K562 (cell line): Measurements from ENCODE around the gene PHKG2. TPM values are rescaled to one million over a fixed set of nuclear protein-coding genes. Genes with fewer than 3 reads are reported as not detected.

Source experiments
- ATAC-seq: fragments of 200-7000 bp; cut with Tn5 transposase; 3 replicates; pipeline ENCODE4 v1.9.1; 2020; ENCODE audit warnings: moderate library complexity
- BruUV-seq: library from RNA; stranded (reverse); fragments of 400-500 nt; replicated peaks from 2 replicates; lab custom pipeline; 2021; lab: Mats Ljungman, UMichigan
- CTCF ChIA-PET: fragments of 300-600 bp; formaldehyde crosslinking; extraction: SDS; loops from one replicate; lab custom pipeline; 2021; ENCODE audit warnings: low intra/inter-chr PET ratio; lab: Yijun Ruan, JAX
- POLR2A ChIA-PET: fragments of 300-600, 350-650 bp; sonication (Branson Sonifier 250); formaldehyde crosslinking; extraction: SDS; loops from one replicate; lab custom pipeline; 2021; ENCODE audit warnings: antibody characterized with exemption, inconsistent platforms; lab: Yijun Ruan, JAX
- DNase-seq, 4 experiments: peaks; one replicate each; pipeline versions ENCODE4 v3.0.0 to v3.0.0-alpha.2; 2011 to 2018; ENCODE audit warnings: low spot score in 3 of 4, mixed read lengths in 3 of 4; ENCODE audit errors: extremely low read depth in 1 of 4
- FAIRE-seq: peaks from 2 replicates; lab custom pipeline; 2011; peaks lifted over from hg19 to GRCh38; lab: Jason Lieb, UNC
- H2AFZ ChIP-seq: 2 replicates; pipeline ENCODE4 v1.6.0; 2011; ENCODE audit warnings: low read depth, low read length, control low read depth, inconsistent platforms
- H3K27ac ChIP-seq: fragments of 200-600 bp; 3 replicates; pipeline ENCODE4 v1.8.0; 2011; ENCODE audit warnings: low read depth, mild to moderate bottlenecking, control low read depth, inconsistent platforms, low read length, moderate library complexity, mixed read lengths; ENCODE audit errors: extremely low read depth
- H3K27me3 ChIP-seq, 2 experiments: fragments of 300-600 bp in 1 of 2; 2 replicates in 1 of 2; 3 replicates in 1 of 2; pipeline versions ENCODE4 v1.6.0 to v1.8.0; 2011; ENCODE audit warnings: inconsistent platforms in 2 of 2, low read length in 2 of 2, mild to moderate bottlenecking in 1 of 2, mixed read lengths in 1 of 2, moderate library complexity in 1 of 2; ENCODE audit not compliant: control insufficient read depth in 2 of 2, insufficient read depth in 2 of 2
- H3K36me3 ChIP-seq: fragments of 300-600 bp; 3 replicates; pipeline ENCODE4 v1.8.0; 2011; ENCODE audit warnings: mild to moderate bottlenecking, low read length, inconsistent platforms; ENCODE audit not compliant: control insufficient read depth, insufficient read depth
- H3K4me1 ChIP-seq, 2 experiments: fragments of 200-600 bp in 1 of 2; replicated peaks in 1 of 2; 2 replicates in 1 of 2; 3 replicates in 1 of 2; pipeline versions ENCODE4 v1.5.1 to v1.8.0; 2011; ENCODE audit warnings: inconsistent platforms in 2 of 2, low read length in 2 of 2, mild to moderate bottlenecking in 1 of 2, mixed read lengths in 1 of 2, moderate library complexity in 1 of 2; ENCODE audit not compliant: control insufficient read depth in 2 of 2, insufficient read depth in 2 of 2
- H3K4me2 ChIP-seq: 2 replicates; pipeline ENCODE4 v1.6.1; 2011; ENCODE audit warnings: low read length, control low read depth, inconsistent platforms, mixed read lengths; ENCODE audit not compliant: insufficient read depth
- H3K4me3 ChIP-seq: fragments of 200-600 bp; sonication (generic), shearing (Covaris generic); 2 replicates; pipeline ENCODE4 v1.5.1; 2016; ENCODE audit warnings: control low read depth, inconsistent platforms
- H3K79me2 ChIP-seq: fragments of 200-600 bp; 3 replicates; pipeline ENCODE4 v1.8.0; 2011; ENCODE audit warnings: low read length, inconsistent platforms; ENCODE audit not compliant: control insufficient read depth, insufficient read depth
- H3K9ac ChIP-seq, 2 experiments: 2 replicates each; pipeline versions ENCODE4 v1.6.0 to v1.6.1; 2011; ENCODE audit warnings: low read depth in 2 of 2, low read length in 2 of 2, control low read depth in 1 of 2, inconsistent platforms in 1 of 2, mild to moderate bottlenecking in 1 of 2, mixed read lengths in 1 of 2; ENCODE audit not compliant: insufficient read depth in 1 of 2
- H3K9me1 ChIP-seq: one replicate; pipeline ENCODE4 v1.6.0; 2011; ENCODE audit warnings: inconsistent platforms, mild to moderate bottlenecking, low read length, moderate library complexity; ENCODE audit not compliant: control insufficient read depth, insufficient read depth
- H3K9me3 ChIP-seq: replicated peaks from 2 replicates; pipeline ENCODE4 v1.5.1; 2011; ENCODE audit warnings: low read depth, low read length, inconsistent platforms; ENCODE audit not compliant: control insufficient read depth, insufficient read depth
- H4K20me1 ChIP-seq: replicated peaks from 2 replicates; pipeline ENCODE4 v1.6.1; 2011; ENCODE audit warnings: low read length, inconsistent platforms, mixed read lengths; ENCODE audit not compliant: control insufficient read depth, insufficient read depth
- ESRRA ChIP-seq: fragments of 450-650 bp; IDR thresholded peaks from 2 replicates; pipeline ENCODE4 v1.6.1; 2014; ENCODE audit warnings: low read depth, mild to moderate bottlenecking, moderate library complexity, borderline replicate concordance
- MLX ChIP-seq, 2 experiments: fragments of 450-650 bp in 1 of 2; sonication (generic) in 1 of 2; formaldehyde crosslinking; conservative IDR thresholded peaks; 2 replicates each; pipeline versions ENCODE4 v1.4.0 to v1.8.1; 2020 to 2022; ENCODE audit warnings: mild to moderate bottlenecking in 1 of 2, missing genetic modification reagents in 1 of 2
- PKNOX1 ChIP-seq: fragments of 450-650 bp; IDR thresholded peaks from 2 replicates; pipeline ENCODE4 v1.6.1; 2016
- WGBS: fragments of 100-300 bp; shearing (Covaris generic); methylation state at CpG from one replicate; pipeline ENCODE4 v1.1.6; 2016; ENCODE audit warnings: low coverage, mixed read lengths; ENCODE audit not compliant: insufficient coverage; ENCODE audit errors: missing lambda C conversion rate; 5-methylcytosine and 5-hydroxymethylcytosine counted together
- in situ Hi-C: fragments of 300-500 bp; cut with MboI; formaldehyde crosslinking; loops from 4 replicates; pipeline ENCODE4 v1.15.0; 2018; ENCODE audit warnings: inconsistent platforms, mixed read lengths
- intact Hi-C: fragments of 100-400 bp; cut with micrococcal nuclease; formaldehyde crosslinking; loops from 2 replicates; pipeline ENCODE4 v1.14.2; 2022
- polyA plus RNA-seq, 8 experiments: library from polyadenylated mRNA; depleted of rRNA in 4 of 8; stranded (reverse) in 5 of 8; unstranded in 3 of 8; fragments of >200 nt; fragmentation: Nextera tagmentation in 2 of 8; fragmentation: Illumina TruSeq in 1 of 8; extraction: Ambion mirVana in 2 of 8; extraction: Trizol in 1 of 8; gene quantifications; 2 replicates each; pipeline versions ENCODE4 v1.2.1 to v1.2.3, GENCODE V29; 2011 to 2014; ENCODE audit warnings: inconsistent platforms in 1 of 8, missing spikeins in 1 of 8
- total RNA-seq, 7 experiments: library from RNA; depleted of rRNA in 6 of 7; stranded (reverse); fragments of >200 nt in 6 of 7; fragmentation: Illumina TruSeq in 2 of 7; extraction: Trizol in 2 of 7; gene quantifications; 2 replicates each; pipeline versions ENCODE4 v1.2.1 to v1.2.3, GENCODE V29; 2011 to 2021; ENCODE audit warnings: low replicate concordance in 1 of 7

PHKG2 gene
- total and polyA plus RNA-seq, 9 of the 15 experiments (the other 6 are each of a cell fraction or from before 2014, with no cell fraction given), result 5.8 to 54.2 (median 30.7) TPM

GRCh38 chr16:30785126-30786106, 37.2 kb downstream of the PHKG2 start:
- ATAC-seq, result no peak
- BruUV-seq, result TSS peak; percentile 46
- H4K20me1 ChIP-seq, result no peaks in the 10 kb centered on the region
- TF ChIP-seq PKNOX1 (0 out of 2 replicates have a peak, but pooled peaks have one; percentile 16), ESRRA (peak; percentile 85), MLX (CRISPR knock-in tag; conservative IDR thresholded peaks at IDR 0.05) (no peak)
- TF ChIP-seq, all 486 proteins: peak for 2
- Histone ChIP-seq H3K36me3 (peaks cover 47% of the 10 kb centered on the region; the same call in 1 of the 3 replicates), H3K4me2 (peak overlapping the region; percentile 76), H3K79me2 (peaks cover 27% of the 10 kb centered on the region), H3K4me1 (peaks cover 14 to 35% of the 10 kb centered on the region in 2 experiments; a peak in 4 of 5 replicates), H3K9ac (peak overlapping the region; percentile 63 to 98), H2AFZ (no peak overlapping the region), H3K9me1 (no peaks in the 10 kb centered on the region), H3K4me3 (peak overlapping the region; percentile 73; the same call in 1 of the 2 replicates), H3K27ac (no peak overlapping the region), H3K9me3 (no peaks in the 10 kb centered on the region), H3K27me3 (no peaks in the 10 kb centered on the region)
- WGBS, result 72% methylated on average over 6 of the region's 7 CpGs
- ChIA-PET CTCF (interaction anchor here (0.5 kb wide), 1 partner anchor 1042 kb away, joined by 3 read pairs; no protein-coding TSS in a partner anchor), POLR2A (interaction anchor here (0.6 to 2.0 kb wide), 5 partner anchors 9 to 29 kb away, joined by 3 to 9 read pairs (median 5); no protein-coding TSS in a partner anchor)
- DNase-seq, result no peak
- in situ Hi-C loops (no loop called here), intact Hi-C loops (no loop called here)
- no peak for FAIRE-seq
